ENCODE measurements around the gene SIN3A. TPM values are rescaled to one million over a fixed set of nuclear protein-coding genes. Genes with fewer than 3 reads are reported as not detected.

SIN3A gene
- total and polyA plus RNA-seq, 2 of the 4 experiments (the other 2 are of a cell fraction), result 21.2 to 31.5 TPM

DNA sequence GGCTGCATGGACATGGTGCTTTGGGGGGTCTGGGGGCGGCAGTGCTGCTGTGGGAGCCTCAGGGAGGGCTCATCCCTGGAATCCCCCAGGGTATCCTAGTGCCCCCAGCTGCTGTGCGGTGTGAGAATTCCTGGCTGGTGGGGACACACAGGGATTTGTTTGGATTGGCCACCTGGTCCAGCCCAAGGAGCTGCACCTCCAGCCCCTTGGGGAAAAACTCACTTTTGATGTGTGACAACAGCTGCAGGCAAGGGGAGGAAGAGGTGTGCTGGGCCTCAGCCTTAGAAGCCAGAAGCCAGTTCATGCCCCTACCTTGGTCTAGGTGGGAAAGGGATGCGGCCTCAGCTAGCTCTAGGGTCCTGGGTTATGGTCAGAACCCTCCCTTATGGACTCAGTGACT, 124.0 kb downstream of the SIN3A start:
- dilution Hi-C loops (cut with HindIII; ENCODE audit: low sequenced_read_pairs, unreplicated experiment), result no loop called here
- H3K14ac ChIP-seq (replicated peaks; ENCODE audit: low read depth, low read length), result no peak overlapping the region

More for the DNA sequence above, 124.0 kb downstream of the SIN3A start:
- WGBS, 2 experiments (ENCODE audit: extremely low coverage in 2 of 2, insufficient read length in 1 of 2), result 0% methylated on average over 1 of the region's 3 CpGs; no CpG with 5 or more reads in 1 of the 2 experiments
- Histone ChIP-seq H3K23ac (ENCODE audit: low read depth, low read length) (no peak overlapping the region), H3K4me2 (ENCODE audit: low read depth, low read length) (no peak overlapping the region), H3K27me3 (ENCODE audit: control insufficient read depth, insufficient read depth, low read length) (peaks cover 16% of the 10 kb centered on the region), H3K79me1 (ENCODE audit: low read depth in 1 of 2, low read length in 2 of 2) (no peaks in the 10 kb centered on the region), H2BK120ac (ENCODE audit: low read depth, low read length) (no peak overlapping the region), H3K27ac (ENCODE audit: insufficient read depth, low read length) (no peak overlapping the region), H3K56ac (ENCODE audit: extremely low read depth, insufficient read depth, low read length) (no peak overlapping the region), H3K9ac (ENCODE audit: low read depth, low read length) (no peak overlapping the region), H2AK5ac (ENCODE audit: low read depth, low read length) (no peak overlapping the region), H2BK5ac (ENCODE audit: low read depth, low read length, poor library complexity, severe bottlenecking) (no peak overlapping the region), H2BK15ac (ENCODE audit: low read depth, low read length) (no peak overlapping the region), H4K20me1 (ENCODE audit: insufficient read depth, low read length) (no peaks in the 10 kb centered on the region), H4K5ac (ENCODE audit: low read depth, low read length) (no peak overlapping the region), H3K18ac (ENCODE audit: low read depth, low read length) (no peak overlapping the region), H2BK20ac (ENCODE audit: low read depth, low read length) (no peak overlapping the region), H4K91ac (ENCODE audit: insufficient read depth, low read depth, low read length) (no peak overlapping the region), H3K9me1 (ENCODE audit: insufficient read depth, low read length) (no peaks in the 10 kb centered on the region), H3K9me3 (ENCODE audit: control insufficient read depth, insufficient read depth, low read length) (no peaks in the 10 kb centered on the region), H2AFZ (replicated peaks; ENCODE audit: low read length, poor library complexity) (no peak overlapping the region), H3K36me3 (ENCODE audit: control insufficient read depth, insufficient read depth, low read length) (no peaks in the 10 kb centered on the region), H3K4me3 (ENCODE audit: insufficient read depth, low read depth, low read length) (no peak overlapping the region), H3K4ac (ENCODE audit: low read depth, low read length) (no peak overlapping the region), H3K4me1 (ENCODE audit: control insufficient read depth, insufficient read depth, low read length) (no peaks in the 10 kb centered on the region), H4K8ac (ENCODE audit: low read depth in 2 of 2, low read length in 2 of 2) (no peak overlapping the region), H2AK9ac (replicated peaks; ENCODE audit: low read depth, low read length, poor library complexity) (no peak overlapping the region)
- TF ChIP-seq MAFK (IDR thresholded peaks at IDR 0.05; ENCODE audit: low read depth, low read length) (no peak), CEBPB (IDR thresholded peaks at IDR 0.05; ENCODE audit: low read depth, low read length) (no peak), BHLHE40 (IDR thresholded peaks at IDR 0.05; ENCODE audit: low read depth, low read length) (no peak), RCOR1 (IDR thresholded peaks at IDR 0.05; ENCODE audit: insufficient replicate concordance, low read length) (no peak)
- POLR2A ChIA-PET (ENCODE audit: unreplicated experiment), result no interaction called here
- ATAC-seq (ENCODE audit: low read depth) (no peak), DNase-seq (no peak)
- CTCF ChIA-PET, result no interaction called here
- intact Hi-C loops (cut with micrococcal nuclease) (no loop called here), in situ Hi-C loops (cut with MboI; ENCODE audit: low sequenced_read_pairs) (no loop called here)
- no TSS peak for BruUV-seq (replicated peaks)

All from IMR-90 (cell line).